Measurements from ENCODE around the gene TRIM31.
A peak's percentile ranks its signal among the peaks of the same experiment; 100 is the strongest.

TRIM31 gene

GRCh38 chr6:30074331-30075093 lies 38.4 kb downstream of the TRIM31 start:
- peaks cover 21% of the 10 kb centered on the region; the same call in 1 of the 2 replicates for H3K4me1 ChIP-seq (ENCODE audit: control insufficient read depth, insufficient read depth, low read length)
- H3K9ac ChIP-seq (ENCODE audit: low read depth, low read length) = no peak overlapping the region
- peaks cover 99% of the 10 kb centered on the region for H3K27me3 ChIP-seq (ENCODE audit: control insufficient read depth, insufficient read depth, low read length)
- no peaks in the 10 kb centered on the region for H3K36me3 ChIP-seq (ENCODE audit: control insufficient read depth, insufficient read depth, low read length)
- no peak overlapping the region for H3K27ac ChIP-seq (ENCODE audit: low read depth, low read length)
- no peaks in the 10 kb centered on the region for H3K9me3 ChIP-seq (ENCODE audit: control insufficient read depth, insufficient read depth, low read length)
- H3K4me3 ChIP-seq (ENCODE audit: low read depth, low read length) = peak overlapping the region; percentile 68

GRCh38 chr6:30073489-30074235 lies 39.2 kb downstream of the TRIM31 start:
- Histone ChIP-seq H3K9me3 (ENCODE audit: control insufficient read depth, insufficient read depth, low read length) (no peaks in the 10 kb centered on the region), H3K27me3 (ENCODE audit: control insufficient read depth, insufficient read depth, low read length) (peaks cover 90% of the 10 kb centered on the region), H3K4me1 (ENCODE audit: control insufficient read depth, insufficient read depth, low read length) (peaks cover 21% of the 10 kb centered on the region; the same call in 1 of the 2 replicates), H3K9ac (ENCODE audit: low read depth, low read length) (no peak overlapping the region), H3K36me3 (ENCODE audit: control insufficient read depth, insufficient read depth, low read length) (no peaks in the 10 kb centered on the region), H3K4me3 (ENCODE audit: low read depth, low read length) (peak overlapping the region; percentile 68), H3K27ac (ENCODE audit: low read depth, low read length) (no peak overlapping the region)

GRCh38 chr6:30071858-30072257 lies 41.0 kb downstream of the TRIM31 start:
- H3K4me3 ChIP-seq (ENCODE audit: low read depth, low read length) = peak overlapping the region; percentile 51
- peaks cover 27% of the 10 kb centered on the region for H3K4me1 ChIP-seq (ENCODE audit: control insufficient read depth, insufficient read depth, low read length)
- no peaks in the 10 kb centered on the region for H3K36me3 ChIP-seq (ENCODE audit: control insufficient read depth, insufficient read depth, low read length)
- no peak overlapping the region for H3K9ac ChIP-seq (ENCODE audit: low read depth, low read length)
- no peaks in the 10 kb centered on the region for H3K9me3 ChIP-seq (ENCODE audit: control insufficient read depth, insufficient read depth, low read length)
- H3K27ac ChIP-seq (ENCODE audit: low read depth, low read length) = no peak overlapping the region
- H3K27me3 ChIP-seq (ENCODE audit: control insufficient read depth, insufficient read depth, low read length) = peaks cover 72% of the 10 kb centered on the region

- peaks cover 25% of the 10 kb centered on the region for H3K4me1 ChIP-seq (ENCODE audit: control insufficient read depth, insufficient read depth, low read length)
- H3K27ac ChIP-seq (ENCODE audit: low read depth, low read length) = no peak overlapping the region
- no peaks in the 10 kb centered on the region for H3K36me3 ChIP-seq (ENCODE audit: control insufficient read depth, insufficient read depth, low read length)
- H3K9ac ChIP-seq (ENCODE audit: low read depth, low read length) = no peak overlapping the region
- H3K27me3 ChIP-seq (ENCODE audit: control insufficient read depth, insufficient read depth, low read length) = peaks cover 67% of the 10 kb centered on the region
- peak overlapping the region; percentile 51 for H3K4me3 ChIP-seq (ENCODE audit: low read depth, low read length)
- H3K9me3 ChIP-seq (ENCODE audit: control insufficient read depth, insufficient read depth, low read length) = no peaks in the 10 kb centered on the region
These were observed 41.6 kb downstream of the TRIM31 start for GRCh38 chr6:30071081-30071818.

GRCh38 chr6:30067460-30068139 lies 45.3 kb downstream of the TRIM31 start:
- peaks cover 18% of the 10 kb centered on the region for H3K4me1 ChIP-seq (ENCODE audit: control insufficient read depth, insufficient read depth, low read length)
- peak overlapping the region; percentile 93 for H3K27ac ChIP-seq (ENCODE audit: low read depth, low read length)
- peak overlapping the region; percentile 98 for H3K4me3 ChIP-seq (ENCODE audit: low read depth, low read length)
- H3K27me3 ChIP-seq (ENCODE audit: control insufficient read depth, insufficient read depth, low read length) = peaks cover 31% of the 10 kb centered on the region
- H3K9me3 ChIP-seq (ENCODE audit: control insufficient read depth, insufficient read depth, low read length) = no peaks in the 10 kb centered on the region
- H3K36me3 ChIP-seq (ENCODE audit: control insufficient read depth, insufficient read depth, low read length) = peaks cover 7% of the 10 kb centered on the region; the same call in 1 of the 2 replicates
- H3K9ac ChIP-seq (ENCODE audit: low read depth, low read length) = peak overlapping the region; percentile 49; the same call in 1 of the 2 replicates

- peak within 1 kb of the TSS; percentile 71 for H3K9ac ChIP-seq (ENCODE audit: low read depth, low read length)
- no peaks in the 10 kb centered on the region for H3K9me3 ChIP-seq (ENCODE audit: control insufficient read depth, insufficient read depth, low read length)
- H3K4me3 ChIP-seq (ENCODE audit: low read depth, low read length) = peak within 1 kb of the TSS; percentile 98
- peak within 1 kb of the TSS; percentile 93 for H3K27ac ChIP-seq (ENCODE audit: low read depth, low read length)
- H3K4me1 ChIP-seq (ENCODE audit: control insufficient read depth, insufficient read depth, low read length) = peaks cover 18% of the 10 kb centered on the region
- H3K36me3 ChIP-seq (ENCODE audit: control insufficient read depth, insufficient read depth, low read length) = peaks cover 7% of the 10 kb centered on the region; the same call in 1 of the 2 replicates
- H3K27me3 ChIP-seq (ENCODE audit: control insufficient read depth, insufficient read depth, low read length) = peaks cover 23% of the 10 kb centered on the region
These were observed 46.1 kb downstream of the TRIM31 start, which contains the start of gene PPP1R11 for GRCh38 chr6:30066577-30067459. PPP1R11 (plus strand) TSS chr6:30067198; CDS start chr6:30067411, 213 bp downstream.

- Histone ChIP-seq H3K4me1 (ENCODE audit: control insufficient read depth, insufficient read depth, low read length) (peaks cover 14% of the 10 kb centered on the region), H3K4me3 (ENCODE audit: low read depth, low read length) (peak overlapping the region; percentile 98), H3K27ac (ENCODE audit: low read depth, low read length) (peak overlapping the region; percentile 93), H3K9ac (ENCODE audit: low read depth, low read length) (peak overlapping the region; percentile 71), H3K27me3 (ENCODE audit: control insufficient read depth, insufficient read depth, low read length) (peaks cover 16% of the 10 kb centered on the region), H3K9me3 (ENCODE audit: control insufficient read depth, insufficient read depth, low read length) (no peaks in the 10 kb centered on the region), H3K36me3 (ENCODE audit: control insufficient read depth, insufficient read depth, low read length) (peaks cover 7% of the 10 kb centered on the region; the same call in 1 of the 2 replicates)
These were observed 46.8 kb downstream of the TRIM31 start for GRCh38 chr6:30066082-30066481.

- Histone ChIP-seq H3K27me3 (ENCODE audit: control insufficient read depth, insufficient read depth, low read length) (no peaks in the 10 kb centered on the region), H3K9me3 (ENCODE audit: control insufficient read depth, insufficient read depth, low read length) (no peaks in the 10 kb centered on the region), H3K27ac (ENCODE audit: low read depth, low read length) (no peak overlapping the region), H3K9ac (ENCODE audit: low read depth, low read length) (no peak overlapping the region), H3K4me3 (ENCODE audit: low read depth, low read length) (no peak overlapping the region), H3K36me3 (ENCODE audit: control insufficient read depth, insufficient read depth, low read length) (peaks cover 7% of the 10 kb centered on the region; the same call in 1 of the 2 replicates), H3K4me1 (ENCODE audit: control insufficient read depth, insufficient read depth, low read length) (peaks cover 9% of the 10 kb centered on the region; the same call in 1 of the 2 replicates)
These were observed 49.6 kb downstream of the TRIM31 start for GRCh38 chr6:30063315-30063714.

- Histone ChIP-seq H3K4me3 (ENCODE audit: low read depth, low read length) (no peak overlapping the region), H3K9me3 (ENCODE audit: control insufficient read depth, insufficient read depth, low read length) (no peaks in the 10 kb centered on the region), H3K27ac (ENCODE audit: low read depth, low read length) (no peak overlapping the region), H3K36me3 (ENCODE audit: control insufficient read depth, insufficient read depth, low read length) (peaks cover 7% of the 10 kb centered on the region; the same call in 1 of the 2 replicates), H3K9ac (ENCODE audit: low read depth, low read length) (no peak overlapping the region), H3K4me1 (ENCODE audit: control insufficient read depth, insufficient read depth, low read length) (peaks cover 6% of the 10 kb centered on the region; the same call in 1 of the 2 replicates), H3K27me3 (ENCODE audit: control insufficient read depth, insufficient read depth, low read length) (no peaks in the 10 kb centered on the region)
These were observed 50.3 kb downstream of the TRIM31 start for GRCh38 chr6:30062471-30063178.

Data from HUES48 (cell line).